Measurements from ENCODE around the gene HASPIN. TPM values are rescaled to one million over a fixed set of nuclear protein-coding genes. Genes with fewer than 3 reads are reported as not detected.

HASPIN gene
- total and polyA plus RNA-seq, 2 of the 8 experiments (the other 6 are each of a cell fraction or from before 2014, with no cell fraction given), result 7.8 to 29.5 TPM

DNA sequence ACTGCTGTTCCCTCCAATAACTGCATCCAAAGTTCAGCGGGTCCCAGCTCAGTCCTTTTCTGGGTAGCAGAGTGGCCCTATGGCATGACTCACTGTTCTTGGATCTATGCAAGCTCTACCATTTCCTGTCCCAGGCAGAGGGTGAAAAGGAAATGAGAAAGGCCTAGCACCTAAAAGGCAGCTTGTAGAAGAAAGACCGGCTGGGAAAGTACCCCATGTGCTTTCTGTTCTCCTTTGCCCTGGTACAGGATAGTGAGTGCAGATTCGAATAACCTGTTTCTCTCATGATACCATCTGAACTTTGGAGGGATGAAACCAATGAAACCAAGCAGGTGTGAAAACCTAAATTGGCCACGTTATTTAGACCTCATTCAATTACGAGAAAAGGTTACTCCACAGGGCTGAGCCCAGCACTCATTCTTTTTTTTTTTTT lies 12.7 kb upstream of the HASPIN start (continued):
- TF ChIP-seq, protein P1, sequence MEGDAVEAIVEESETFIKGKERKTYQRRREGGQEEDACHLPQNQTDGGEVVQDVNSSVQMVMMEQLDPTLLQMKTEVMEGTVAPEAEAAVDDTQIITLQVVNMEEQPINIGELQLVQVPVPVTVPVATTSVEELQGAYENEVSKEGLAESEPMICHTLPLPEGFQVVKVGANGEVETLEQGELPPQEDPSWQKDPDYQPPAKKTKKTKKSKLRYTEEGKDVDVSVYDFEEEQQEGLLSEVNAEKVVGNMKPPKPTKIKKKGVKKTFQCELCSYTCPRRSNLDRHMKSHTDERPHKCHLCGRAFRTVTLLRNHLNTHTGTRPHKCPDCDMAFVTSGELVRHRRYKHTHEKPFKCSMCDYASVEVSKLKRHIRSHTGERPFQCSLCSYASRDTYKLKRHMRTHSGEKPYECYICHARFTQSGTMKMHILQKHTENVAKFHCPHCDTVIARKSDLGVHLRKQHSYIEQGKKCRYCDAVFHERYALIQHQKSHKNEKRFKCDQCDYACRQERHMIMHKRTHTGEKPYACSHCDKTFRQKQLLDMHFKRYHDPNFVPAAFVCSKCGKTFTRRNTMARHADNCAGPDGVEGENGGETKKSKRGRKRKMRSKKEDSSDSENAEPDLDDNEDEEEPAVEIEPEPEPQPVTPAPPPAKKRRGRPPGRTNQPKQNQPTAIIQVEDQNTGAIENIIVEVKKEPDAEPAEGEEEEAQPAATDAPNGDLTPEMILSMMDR (IDR thresholded peaks at IDR 0.05; ENCODE audit: control extremely low read depth in 1 of 3, insufficient read depth in 1 of 3, low read depth in 1 of 3, low read length in 3 of 3), result no peak
- TF ChIP-seq EZH2 (IDR thresholded peaks at IDR 0.05; ENCODE audit: low read depth, low read length, severe bottlenecking), result no peak

All from H1 (cell line).